Right lobe of liver (tissue), 6 donors: ENCODE measurements around the gene NFASC. TPM values are rescaled to one million over a fixed set of nuclear protein-coding genes. Genes with fewer than 3 reads are reported as not detected.

Source experiments
- ATAC-seq, 4 donors: fragments of 200-7000 bp; cut with Tn5 transposase; one replicate each; pipeline ENCODE4 v1.9.1; 2020; ENCODE audit warnings: mild to moderate bottlenecking in 4 of 4, moderate library complexity in 4 of 4
- DNase-seq, 3 donors: peaks; one replicate each; pipeline ENCODE4 v3.0.0-alpha.2; 2020
- H3K27ac ChIP-seq, 3 donors: fragments of 200-600 bp; one replicate each; pipeline ENCODE4 v1.8.0; 2022
- H3K27me3 ChIP-seq, 2 donors: fragments of 200-600 bp; one replicate each; pipeline ENCODE4 v1.8.0; 2022
- H3K36me3 ChIP-seq, 4 donors: fragments of 200-600 bp; sonication (generic) in 1 of 4; one replicate each; pipeline versions ENCODE4 v1.5.1 to v1.8.0; 2017 to 2022; ENCODE audit warnings: control low read depth in 1 of 4
- H3K4me1 ChIP-seq, 4 donors: fragments of 200-600 bp; sonication (generic) in 1 of 4; one replicate each; pipeline versions ENCODE4 v1.5.1 to v1.8.0; 2017 to 2022; ENCODE audit warnings: control low read depth in 1 of 4
- H3K4me3 ChIP-seq, 3 donors: fragments of 200-600 bp; one replicate each; pipeline ENCODE4 v1.8.0; 2022
- H3K9me3 ChIP-seq, 4 donors: fragments of 200-600 bp; sonication (generic) in 1 of 4; one replicate each; pipeline versions ENCODE4 v1.5.1 to v1.8.0; 2017 to 2022; ENCODE audit warnings: control low read depth in 1 of 4
- CTCF ChIP-seq, 4 donors: fragments of 200-600 bp in 3 of 4; fragments of 450-650 bp in 1 of 4; IDR thresholded peaks; one replicate each; pipeline versions ENCODE4 v1.5.1 to v1.8.0; 2016 to 2022; ENCODE audit warnings: antibody characterized with exemption in 4 of 4, mild to moderate bottlenecking in 2 of 4
- POLR2A ChIP-seq: fragments of 450-650 bp; IDR thresholded peaks from one replicate; pipeline ENCODE4 v1.6.1; 2017; ENCODE audit warnings: antibody characterized with exemption, mild to moderate bottlenecking
- WGBS: methylation state at CpG from one replicate; pipeline ENCODE4 v1.1.6; 2018; ENCODE audit warnings: low coverage, low lambda C conversion rate; ENCODE audit not compliant: insufficient coverage; ENCODE audit errors: missing lambda C conversion rate; 5-methylcytosine and 5-hydroxymethylcytosine counted together
- intact Hi-C, 2 donors: fragments of 100-400 bp; cut with DNase I; formaldehyde crosslinking; loops; one replicate each; pipeline versions ENCODE4 v1.11.2 to v1.14.1; 2022
- total RNA-seq, 6 experiments: library from RNA; depleted of rRNA in 2 of 6; stranded (reverse); fragments of >200 nt in 2 of 6; fragmentation: NEBNext Ultra II Directional in 3 of 6; extraction: Animal tissue kit (Norgen Biotek cat#: 25700) in 3 of 6; gene quantifications; one replicate each; pipeline versions ENCODE4 v1.1.0 to v1.2.4, GENCODE V29; 2016 to 2023
- donor health status: DM: no; HTN: yes; CAD: no.
- donor health status: DM: no; HTN: no; CAD: no.
- donor health status: DM: no; HTN: no; CAD: no.
- donor health status: DM: no; HTN: yes; CAD: no.
- donor health status: DM: no; HTN: yes; CAD: no.

NFASC gene
- total RNA-seq, 6 experiments from 2014 or later, result 3.2 to 7.8 (median 5.6) TPM

GRCh38 chr1:204923201-204923600 is 52.5 kb downstream of the NFASC start:
- Histone ChIP-seq H3K36me3 (no peaks in the 10 kb centered on the region), H3K27ac (no peak overlapping the region), H3K9me3 (no peaks in the 10 kb centered on the region), H3K4me1 (peaks cover 0 to 10% (median 4%) of the 10 kb centered on the region in 4 donors), H3K4me3 (no peak overlapping the region), H3K27me3 (no peaks in the 10 kb centered on the region)
- ATAC-seq (no peak), DNase-seq (peak in 1 of 3 donors; percentile 31)
- intact Hi-C loops, result no loop called here
- TF ChIP-seq POLR2A (no peak), CTCF (IDR thresholded peaks at IDR 0.05) (no peak)
- 73% methylated on average over 7 of the region's 10 CpGs for WGBS

- Histone ChIP-seq H3K27me3 (no peaks in the 10 kb centered on the region), H3K27ac (no peak overlapping the region), H3K36me3 (no peaks in the 10 kb centered on the region), H3K9me3 (no peaks in the 10 kb centered on the region), H3K4me1 (peaks cover 0 to 10% (median 4%) of the 10 kb centered on the region in 4 donors), H3K4me3 (no peak overlapping the region)
- no peak for TF ChIP-seq CTCF (IDR thresholded peaks at IDR 0.05)
- TF ChIP-seq POLR2A, result no peak
- WGBS, result 53% methylated on average over 3 of the region's 4 CpGs
- intact Hi-C loops, result no loop called here
- ATAC-seq, result no peak
- peak in 1 of 3 donors; percentile 18 for DNase-seq
Measured at GRCh38 chr1:204923626-204924012, 53.0 kb downstream of the NFASC start.

- ATAC-seq, result peak in 1 of 4 donors; percentile 54
- WGBS, result 39% methylated on average over 3 of the region's 5 CpGs
Measured at GRCh38 chr1:204924013-204924759, 53.5 kb downstream of the NFASC start.

GRCh38 chr1:204925701-204926100 is 55.0 kb downstream of the NFASC start:
- H3K27ac ChIP-seq, result no peak overlapping the region
- no peak for TF ChIP-seq POLR2A
- no peak for TF ChIP-seq CTCF (IDR thresholded peaks at IDR 0.05)
- H3K4me1 ChIP-seq, result peaks cover 0 to 8% (median 0%) of the 10 kb centered on the region in 4 donors
- ATAC-seq (no peak), DNase-seq (no peak)
- H3K9me3 ChIP-seq, result no peaks in the 10 kb centered on the region
- intact Hi-C loops, result no loop called here
- no peaks in the 10 kb centered on the region for H3K27me3 ChIP-seq
- H3K36me3 ChIP-seq, result no peaks in the 10 kb centered on the region
- H3K4me3 ChIP-seq, result no peak overlapping the region
- WGBS, result no CpG with 5 or more reads among the region's 1 CpG

More at GRCh38 chr1:204924013-204924759, 53.5 kb downstream of the NFASC start:
- DNase-seq, result peak in 1 of 3 donors; percentile 13
- intact Hi-C loops, result no loop called here
- Histone ChIP-seq H3K36me3 (no peaks in the 10 kb centered on the region), H3K4me3 (no peak overlapping the region), H3K9me3 (no peaks in the 10 kb centered on the region), H3K4me1 (peaks cover 0 to 10% (median under 1%) of the 10 kb centered on the region in 4 donors), H3K27me3 (no peaks in the 10 kb centered on the region), H3K27ac (no peak overlapping the region)
- TF ChIP-seq CTCF (IDR thresholded peaks at IDR 0.05), result no peak
- TF ChIP-seq POLR2A, result no peak
